Muscle layer of duodenum (tissue), 2 donors: Measurements from ENCODE around the gene AKR1C8.
"Not testable (repeated sequence)": the region's sequence is repeated elsewhere in the genome, so short reads cannot be mapped to it uniquely, and the experiment has no call there.

Experiments
- H3K27ac ChIP-seq: one replicate; pipeline ENCODE4 v1.7.0; 2013; ENCODE audit warnings: mild to moderate bottlenecking, low read length
- H3K27me3 ChIP-seq: one replicate; pipeline ENCODE4 v1.7.0; 2013; ENCODE audit warnings: low read depth, mild to moderate bottlenecking, control low read depth, low read length
- H3K36me3 ChIP-seq, 2 donors: one replicate each; pipeline ENCODE4 v1.7.0; 2013; ENCODE audit warnings: low read length in 2 of 2, control low read depth in 1 of 2, mild to moderate bottlenecking in 1 of 2; ENCODE audit not compliant: insufficient read depth in 2 of 2, control insufficient read depth in 1 of 2
- H3K4me1 ChIP-seq, 2 donors: one replicate each; pipeline ENCODE4 v1.7.0; 2013; ENCODE audit warnings: low read length in 2 of 2, mild to moderate bottlenecking in 2 of 2, control low read depth in 1 of 2, moderate library complexity in 1 of 2; ENCODE audit not compliant: insufficient read depth in 2 of 2, control insufficient read depth in 1 of 2
- H3K4me3 ChIP-seq, 2 donors: one replicate each; pipeline ENCODE4 v1.7.0; 2013; ENCODE audit warnings: low read length in 2 of 2, low read depth in 1 of 2, mild to moderate bottlenecking in 1 of 2
- H3K9me3 ChIP-seq, 2 donors: one replicate each; pipeline ENCODE4 v1.7.0; 2013; ENCODE audit warnings: low read length in 2 of 2, control low read depth in 1 of 2, mild to moderate bottlenecking in 1 of 2; ENCODE audit not compliant: control insufficient read depth in 1 of 2
- donor health status: healthy.

AKR1C8 gene

DNA sequence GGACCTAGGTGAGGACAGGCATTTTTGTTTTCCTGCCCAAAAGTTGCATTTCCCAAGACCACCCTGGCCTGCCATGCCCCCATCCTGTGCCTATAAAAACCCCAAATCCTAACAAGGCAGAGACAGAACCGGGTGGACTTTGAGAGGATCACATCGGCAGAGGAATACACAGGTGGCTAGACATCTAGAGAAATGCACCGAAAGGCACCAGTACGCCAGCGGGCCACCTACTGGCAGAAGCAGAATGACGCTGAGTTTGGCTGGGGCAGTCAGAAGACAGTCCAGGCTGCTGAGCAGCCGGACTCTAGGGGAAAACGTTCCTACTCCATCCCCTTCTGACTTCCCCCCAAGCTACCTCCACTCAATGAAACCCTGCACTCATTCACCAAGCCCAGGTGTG, 14.4 kb upstream of the AKR1C8 start:
- Histone ChIP-seq H3K4me1 (no peaks in the 10 kb centered on the region), H3K27ac (no peak overlapping the region), H3K27me3 (no peaks in the 10 kb centered on the region), H3K9me3 (peaks cover 5 to 13% of the 10 kb centered on the region in 2 donors), H3K36me3 (no peaks in the 10 kb centered on the region), H3K4me3 (no peak overlapping the region)

DNA sequence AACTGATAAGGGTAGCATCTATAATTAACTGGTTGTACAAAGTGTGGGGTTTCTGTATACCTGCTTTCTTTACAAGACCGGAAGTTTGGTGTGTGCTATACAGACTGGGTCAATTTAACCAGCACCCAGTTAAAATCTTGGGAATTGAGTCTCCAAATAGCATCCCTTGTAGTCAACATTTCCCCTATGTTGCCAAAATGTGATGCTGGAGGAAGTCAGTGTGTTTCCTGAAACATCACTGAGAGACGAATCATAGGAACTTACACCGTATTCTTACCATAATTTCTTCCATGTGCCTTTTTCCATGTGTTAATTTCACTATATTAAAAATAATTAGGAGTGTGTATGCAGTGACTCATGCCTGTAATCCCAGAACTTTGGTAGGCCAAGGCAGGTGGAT, 13.4 kb upstream of the AKR1C8 start:
- H3K36me3 ChIP-seq: no peaks in the 10 kb centered on the region
- no peaks in the 10 kb centered on the region for H3K4me1 ChIP-seq
- H3K27me3 ChIP-seq: no peaks in the 10 kb centered on the region
- H3K4me3 ChIP-seq: no peak overlapping the region
- H3K27ac ChIP-seq: no peak overlapping the region
- peaks cover 2 to 11% of the 10 kb centered on the region in 2 donors for H3K9me3 ChIP-seq

DNA sequence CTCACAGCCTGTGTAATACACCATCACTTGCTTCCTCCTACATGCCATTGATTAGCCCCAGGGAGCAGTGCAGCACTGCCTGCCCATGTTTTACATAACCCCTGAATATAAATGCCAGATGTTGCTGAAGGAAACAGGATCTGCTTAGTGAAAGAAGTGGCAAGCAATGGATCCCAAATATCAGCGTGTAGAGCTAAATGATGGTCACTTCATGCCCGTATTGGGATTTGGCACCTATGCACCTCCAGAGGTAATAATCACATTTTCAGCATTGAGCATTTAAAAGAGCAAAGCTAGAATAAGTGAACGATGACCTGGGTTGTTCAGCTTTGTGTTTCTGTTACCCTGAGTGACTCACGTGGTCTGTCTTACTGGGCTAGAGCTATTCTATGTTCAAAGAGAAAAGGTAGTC, 11.8 kb upstream of the AKR1C8 start, which contains the start of gene AKR1C4:
TSS of gene AKR1C4 (plus strand) at position 136 of the 412 bp plus-strand sequence. CDS start at position 167, 31 bp downstream.
- Histone ChIP-seq H3K27me3 (no peaks in the 10 kb centered on the region), H3K4me3 (no peak within 1 kb of the TSS), H3K4me1 (no peaks in the 10 kb centered on the region)

DNA sequence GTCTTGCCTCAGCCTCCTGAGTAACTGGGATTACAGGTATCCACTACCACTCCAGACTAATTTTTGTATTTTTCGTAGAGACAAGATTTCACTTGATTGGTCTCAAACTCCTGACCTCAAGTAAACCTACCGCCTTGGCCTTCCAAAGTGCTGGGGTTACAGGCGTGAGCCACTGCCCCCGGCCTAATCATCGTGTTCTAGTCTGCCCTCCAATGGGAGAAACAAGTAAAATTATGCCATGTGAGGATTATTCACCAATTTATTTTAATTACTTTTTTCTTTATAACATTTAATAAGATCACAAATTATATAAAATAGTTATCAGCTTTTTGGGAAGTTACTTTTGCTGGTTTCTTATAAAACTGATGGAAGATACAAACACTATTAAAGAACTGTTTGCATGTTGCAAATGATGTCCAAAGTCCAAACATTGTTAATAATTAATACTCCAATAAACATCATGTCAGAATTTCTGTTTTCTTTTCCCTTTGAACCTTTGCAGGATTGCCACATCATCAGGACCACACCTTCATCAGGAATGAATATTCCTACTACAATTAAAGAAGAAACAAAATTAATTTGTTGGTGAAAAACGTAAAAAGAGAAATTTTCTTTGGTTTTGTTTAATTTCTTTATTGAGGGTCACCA, 10.9 kb upstream of the AKR1C8 start:
- Histone ChIP-seq H3K9me3 (peaks cover 0 to 2% of the 10 kb centered on the region in 2 donors), H3K27me3 (no peaks in the 10 kb centered on the region), H3K36me3 (no peaks in the 10 kb centered on the region), H3K27ac (peak overlapping the region; percentile 34), H3K4me3 (no peak overlapping the region), H3K4me1 (no peaks in the 10 kb centered on the region)

More for the DNA sequence above, 11.8 kb upstream of the AKR1C8 start, which contains the start of gene AKR1C4:
- H3K9me3 ChIP-seq: peaks cover 0 to 2% of the 10 kb centered on the region in 2 donors
- peak within 1 kb of the TSS; percentile 34 for H3K27ac ChIP-seq
- H3K36me3 ChIP-seq: no peaks in the 10 kb centered on the region

DNA sequence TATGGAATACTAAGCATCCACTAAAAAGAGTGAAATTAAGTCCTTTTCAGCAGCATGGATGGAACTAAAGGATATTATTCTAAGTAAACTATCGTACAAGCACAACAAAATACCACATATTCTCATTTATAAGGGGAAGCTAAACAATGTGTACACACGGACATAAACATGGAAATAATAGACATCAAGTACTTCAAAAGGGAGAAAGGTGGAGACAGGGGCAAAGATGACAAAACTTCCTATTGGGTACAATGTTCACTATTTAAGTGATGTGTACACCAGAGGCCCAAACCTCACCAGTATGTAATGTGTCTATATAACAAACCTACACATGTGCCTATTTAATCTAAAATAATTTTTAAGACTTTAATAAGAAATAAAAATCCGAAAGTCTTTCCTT, 9.5 kb upstream of the AKR1C8 start:
- H3K27me3 ChIP-seq: no peaks in the 10 kb centered on the region
- no peaks in the 10 kb centered on the region for H3K9me3 ChIP-seq
- no peak overlapping the region for H3K27ac ChIP-seq
- no peaks in the 10 kb centered on the region for H3K36me3 ChIP-seq
- H3K4me1 ChIP-seq: no peaks in the 10 kb centered on the region
- no peak overlapping the region for H3K4me3 ChIP-seq

DNA sequence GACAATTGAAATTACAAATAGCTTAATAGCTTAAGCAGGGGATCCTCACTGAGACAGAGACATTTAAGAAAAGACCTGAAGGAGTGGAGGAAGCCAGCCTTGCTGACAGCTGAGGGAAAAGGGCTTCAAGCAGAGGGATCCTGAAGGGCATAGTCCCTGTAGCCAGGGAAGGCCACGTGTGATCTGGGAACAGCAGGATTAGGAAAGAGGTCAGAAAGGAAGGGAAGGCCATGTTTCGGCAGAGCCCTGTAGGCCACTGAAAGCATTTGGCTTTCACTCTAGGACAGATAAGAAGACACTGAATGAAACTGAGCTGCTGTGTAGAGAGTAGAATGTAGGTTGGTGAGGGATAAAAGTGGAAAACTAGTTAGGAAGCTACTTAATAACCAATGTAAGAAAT, 3.4 kb upstream of the AKR1C8 start:
- Histone ChIP-seq H3K36me3 (no peaks in the 10 kb centered on the region), H3K27me3 (no peaks in the 10 kb centered on the region), H3K27ac (no peak overlapping the region)

DNA sequence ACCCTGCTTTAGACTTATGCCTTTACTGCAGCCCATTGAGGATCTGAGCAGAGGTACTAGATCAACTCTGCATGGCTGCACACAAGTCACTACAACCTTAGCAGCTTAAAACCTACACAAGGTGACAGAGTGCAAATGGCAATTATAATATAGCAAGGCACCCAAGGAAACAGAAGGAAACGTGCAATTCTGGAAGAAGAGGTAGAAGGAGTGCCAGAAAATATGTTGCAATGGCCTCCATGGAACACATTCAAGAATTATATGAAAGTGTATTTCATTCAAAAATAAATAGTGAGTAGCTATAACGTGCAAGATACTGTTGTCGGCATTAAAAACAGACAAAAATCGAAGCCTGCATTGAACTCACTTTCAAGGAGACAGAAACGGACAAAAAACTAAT, 2.9 kb upstream of the AKR1C8 start:
- Histone ChIP-seq H3K27me3 (no peaks in the 10 kb centered on the region), H3K27ac (no peak overlapping the region), H3K36me3 (no peaks in the 10 kb centered on the region), H3K9me3 (no peaks in the 10 kb centered on the region), H3K4me3 (no peak overlapping the region), H3K4me1 (no peaks in the 10 kb centered on the region)

More for the DNA sequence above, 3.4 kb upstream of the AKR1C8 start:
- Histone ChIP-seq H3K4me3 (no peak overlapping the region), H3K9me3 (no peaks in the 10 kb centered on the region), H3K4me1 (no peaks in the 10 kb centered on the region)

DNA sequence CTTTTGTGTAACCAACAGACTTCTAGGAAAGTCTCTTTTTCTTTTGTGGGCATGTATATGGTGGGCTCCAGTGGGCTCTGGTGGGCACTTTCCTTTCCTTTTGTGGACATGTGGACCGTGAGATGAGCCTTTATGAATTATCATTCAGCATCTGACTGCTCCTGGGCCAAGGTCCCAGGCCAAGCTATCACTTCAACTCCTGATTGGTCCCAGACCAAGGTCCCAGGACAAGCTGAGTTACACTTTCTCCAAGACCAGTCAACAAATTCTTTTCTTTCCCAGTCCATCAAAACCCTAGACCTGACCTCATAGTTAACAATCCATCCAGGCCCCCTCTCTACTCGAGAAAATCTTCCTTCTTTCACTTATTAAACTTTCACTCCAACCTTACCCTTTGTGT, 1.0 kb downstream of the AKR1C8 start:
- Histone ChIP-seq H3K36me3 (no peaks in the 10 kb centered on the region), H3K27me3 (no peaks in the 10 kb centered on the region), H3K27ac (no peak overlapping the region), H3K4me1 (no peaks in the 10 kb centered on the region), H3K4me3 (no peak overlapping the region), H3K9me3 (no peaks in the 10 kb centered on the region)

DNA sequence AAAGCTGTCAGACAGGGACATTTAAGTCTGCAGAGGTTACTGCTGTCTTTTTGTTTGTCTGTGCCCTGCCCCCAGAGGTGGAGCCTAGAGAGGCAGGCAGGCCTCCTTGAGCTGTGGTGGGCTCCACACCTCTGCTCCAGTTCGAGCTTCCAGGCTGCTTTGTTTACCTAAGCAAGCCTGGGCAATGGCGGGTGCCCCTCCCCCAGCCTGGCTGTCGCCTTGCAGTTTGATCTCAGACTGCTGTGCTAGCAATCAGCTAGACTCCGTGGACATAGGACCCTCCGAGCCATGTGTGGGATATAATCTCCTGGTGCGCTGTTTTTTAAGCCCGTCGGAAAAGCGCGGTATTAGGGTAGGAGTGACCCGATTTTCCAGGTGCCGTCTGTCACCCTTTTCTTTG, 4.4 kb downstream of the AKR1C8 start:
- H3K36me3 ChIP-seq, H3K9me3 ChIP-seq, H3K4me3 ChIP-seq, H3K4me1 ChIP-seq, H3K27me3 ChIP-seq, H3K27ac ChIP-seq: not testable (repeated sequence)

DNA sequence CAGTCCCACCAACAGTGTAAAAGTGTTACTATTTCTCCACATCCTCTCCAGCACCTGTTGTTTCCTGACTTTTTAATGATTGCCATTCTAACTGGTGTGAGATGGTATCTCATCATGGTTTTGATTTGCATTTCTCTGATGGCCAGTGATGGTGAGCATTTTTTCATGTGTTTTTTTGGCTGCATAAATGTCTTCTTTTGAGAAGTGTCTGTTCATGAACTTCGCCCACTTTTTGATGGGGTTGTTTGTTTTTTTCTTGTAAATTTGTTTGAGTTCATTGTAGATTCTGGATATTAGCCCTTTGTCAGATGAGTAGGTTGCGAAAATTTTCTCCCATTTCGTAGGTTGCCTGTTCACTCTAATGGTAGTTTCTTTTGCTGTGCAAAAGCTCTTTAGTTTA, 9.4 kb downstream of the AKR1C8 start:
- not testable (repeated sequence) for H3K4me1 ChIP-seq, H3K9me3 ChIP-seq, H3K4me3 ChIP-seq, H3K27ac ChIP-seq, H3K36me3 ChIP-seq, H3K27me3 ChIP-seq

DNA sequence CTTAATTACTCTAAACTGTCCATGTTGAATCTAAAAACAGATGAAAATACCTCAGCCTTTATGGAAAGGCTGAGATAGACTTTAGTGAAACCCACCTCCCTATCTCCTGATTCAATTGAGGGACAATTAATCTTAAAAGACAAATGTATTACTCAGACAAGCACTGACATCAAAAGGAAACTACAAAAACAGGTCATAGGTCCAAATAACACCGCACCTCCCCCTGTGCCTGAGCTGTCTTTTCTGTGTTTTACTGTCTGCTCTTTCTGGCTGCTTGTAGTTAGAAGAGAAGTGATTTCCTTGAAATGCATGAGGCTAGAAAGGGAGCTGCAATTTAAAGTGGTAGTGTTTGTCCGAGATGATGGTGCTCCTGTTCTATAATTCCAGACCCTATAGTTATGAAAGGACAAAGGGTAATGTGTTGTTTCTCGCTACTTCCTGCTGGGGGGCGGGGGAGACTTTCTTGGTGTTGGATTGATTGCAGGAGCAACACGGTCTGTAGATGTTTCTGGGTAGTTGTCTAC, 16.0 kb downstream of the AKR1C8 start:
- H3K27ac ChIP-seq: no peak overlapping the region
- no peaks in the 10 kb centered on the region for H3K27me3 ChIP-seq
- no peaks in the 10 kb centered on the region for H3K36me3 ChIP-seq
- H3K9me3 ChIP-seq: peaks cover 14 to 23% of the 10 kb centered on the region in 2 donors
- H3K4me1 ChIP-seq: no peaks in the 10 kb centered on the region
- no peak overlapping the region for H3K4me3 ChIP-seq

DNA sequence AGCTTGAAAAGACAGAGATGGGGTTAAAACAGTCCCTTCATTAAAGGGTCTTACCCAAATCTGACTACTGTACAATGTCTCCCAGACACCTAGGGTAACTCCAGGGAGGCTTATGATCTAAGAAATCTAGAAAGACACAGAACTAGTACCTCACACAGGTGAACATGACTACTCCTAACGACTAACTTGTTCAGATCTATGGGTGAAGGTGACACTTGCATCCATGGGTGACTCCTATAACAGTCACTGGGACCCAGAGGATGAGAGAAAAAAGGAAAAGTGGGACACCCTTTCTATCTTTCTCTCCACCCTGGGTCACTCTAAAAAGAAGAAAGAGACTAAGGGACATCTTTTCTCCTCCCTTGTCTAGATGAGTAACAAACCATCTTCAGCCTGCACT, 19.2 kb downstream of the AKR1C8 start:
- Histone ChIP-seq H3K36me3 (no peaks in the 10 kb centered on the region), H3K27me3 (no peaks in the 10 kb centered on the region), H3K4me1 (no peaks in the 10 kb centered on the region), H3K27ac (no peak overlapping the region), H3K9me3 (peaks cover 20 to 33% of the 10 kb centered on the region in 2 donors), H3K4me3 (peak overlapping the region in 1 of 2 donors; percentile 30)
